Ovary (tissue), 3 donors: ENCODE results near the gene ARHGEF7.

ENCODE experiments used
- EP300 ChIP-seq: sonication (generic); formaldehyde crosslinking; IDR thresholded peaks from one replicate; pipeline ENCODE4 v1.6.1; 2017; ENCODE audit warnings: antibody characterized with exemption
- POLR2A ChIP-seq: fragments of 450-650 bp; IDR thresholded peaks from one replicate; pipeline ENCODE4 v1.6.1; 2017; ENCODE audit warnings: antibody characterized with exemption, mild to moderate bottlenecking, moderate library complexity
- TF ChIP-seq, protein P1 (sequence below), 3 donors: fragments of 450-650 bp in 2 of 3; fragments of 200-600 bp in 1 of 3; IDR thresholded peaks; one replicate each; pipeline versions ENCODE4 v1.5.1 to v1.8.0; 2016 to 2022; ENCODE audit warnings: antibody characterized with exemption in 3 of 3, mild to moderate bottlenecking in 1 of 3
- donor health status: DM: no; HTN: no; CAD: no.

DNA sequence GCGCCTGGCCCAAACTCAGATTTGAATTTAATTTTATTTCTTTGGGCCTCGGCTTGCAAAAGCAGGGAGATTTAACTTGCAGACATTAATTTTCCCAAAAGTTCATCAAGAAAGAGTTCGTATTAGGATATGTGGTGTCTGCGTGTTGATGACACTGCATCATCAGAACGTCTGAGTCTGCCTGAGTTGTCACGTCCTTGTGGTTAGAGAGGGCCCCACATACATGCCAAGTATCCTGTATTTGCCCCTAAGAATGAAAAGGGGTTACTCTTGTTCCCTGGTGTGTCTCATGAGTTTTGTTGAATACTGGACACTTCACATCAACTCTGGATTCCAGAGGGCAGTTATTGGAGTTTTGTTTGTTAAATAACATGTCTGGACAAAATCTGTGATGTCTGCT, 199.7 kb downstream of the ARHGEF7 start:
- TF ChIP-seq EP300 (no peak), POLR2A (no peak)
- TF ChIP-seq, protein P1, sequence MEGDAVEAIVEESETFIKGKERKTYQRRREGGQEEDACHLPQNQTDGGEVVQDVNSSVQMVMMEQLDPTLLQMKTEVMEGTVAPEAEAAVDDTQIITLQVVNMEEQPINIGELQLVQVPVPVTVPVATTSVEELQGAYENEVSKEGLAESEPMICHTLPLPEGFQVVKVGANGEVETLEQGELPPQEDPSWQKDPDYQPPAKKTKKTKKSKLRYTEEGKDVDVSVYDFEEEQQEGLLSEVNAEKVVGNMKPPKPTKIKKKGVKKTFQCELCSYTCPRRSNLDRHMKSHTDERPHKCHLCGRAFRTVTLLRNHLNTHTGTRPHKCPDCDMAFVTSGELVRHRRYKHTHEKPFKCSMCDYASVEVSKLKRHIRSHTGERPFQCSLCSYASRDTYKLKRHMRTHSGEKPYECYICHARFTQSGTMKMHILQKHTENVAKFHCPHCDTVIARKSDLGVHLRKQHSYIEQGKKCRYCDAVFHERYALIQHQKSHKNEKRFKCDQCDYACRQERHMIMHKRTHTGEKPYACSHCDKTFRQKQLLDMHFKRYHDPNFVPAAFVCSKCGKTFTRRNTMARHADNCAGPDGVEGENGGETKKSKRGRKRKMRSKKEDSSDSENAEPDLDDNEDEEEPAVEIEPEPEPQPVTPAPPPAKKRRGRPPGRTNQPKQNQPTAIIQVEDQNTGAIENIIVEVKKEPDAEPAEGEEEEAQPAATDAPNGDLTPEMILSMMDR (IDR thresholded peaks at IDR 0.05), result no peak
